ENCODE measurements around the gene OGFR. TPM values are rescaled to one million over a fixed set of nuclear protein-coding genes. Genes with fewer than 3 reads are reported as not detected.

OGFR gene
- total RNA-seq, 1 experiment from 2014 or later = 73.6 TPM

DNA sequence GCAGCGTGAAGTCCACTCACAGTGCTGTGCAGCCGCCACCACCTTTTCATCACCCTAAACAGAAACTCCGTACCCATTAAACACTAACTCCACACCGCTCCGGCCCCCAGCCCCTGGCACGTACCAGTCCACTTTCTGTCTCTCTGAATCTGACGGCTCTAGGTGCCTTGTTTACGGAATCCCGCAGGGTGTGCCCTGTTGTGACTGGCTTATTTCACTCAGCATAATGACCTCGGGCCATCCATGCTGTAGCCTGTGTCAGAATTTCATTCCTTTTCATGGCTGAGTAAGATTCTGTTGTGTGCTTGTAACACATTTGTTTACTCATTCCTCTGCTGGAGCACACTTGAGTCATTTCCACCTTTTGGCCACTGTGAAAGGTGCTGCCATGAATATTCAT, 39.0 kb downstream of the OGFR start:
- Histone ChIP-seq H3K4me1 (ENCODE audit: control insufficient read depth in 1 of 2, insufficient read depth in 2 of 2, low read length in 2 of 2) (no peaks in the 10 kb centered on the region), H3K9me3 (ENCODE audit: control insufficient read depth in 1 of 2, insufficient read depth in 1 of 2, low read depth in 1 of 2, low read length in 2 of 2) (no peaks in the 10 kb centered on the region), H3K79me2 (ENCODE audit: insufficient read depth, low read length) (no peaks in the 10 kb centered on the region), H3K9me2 (ENCODE audit: insufficient read depth) (no peaks in the 10 kb centered on the region), H3K27ac (ENCODE audit: low read depth, low read length) (no peak overlapping the region), H3K4me2 (ENCODE audit: low read length) (no peak overlapping the region), H3K27me3 (ENCODE audit: insufficient read depth, low read length) (no peaks in the 10 kb centered on the region), H3K9ac (ENCODE audit: low read length) (no peak overlapping the region), H2AFZ (ENCODE audit: low read depth, low read length, poor library complexity, severe bottlenecking) (no peak overlapping the region), H4K20me1 (ENCODE audit: insufficient read depth) (no peaks in the 10 kb centered on the region), H3K4me3 (replicated peaks in 1 of 2; ENCODE audit: low read depth in 1 of 2, low read length in 2 of 2) (no peak overlapping the region), H3K36me3 (ENCODE audit: control insufficient read depth in 1 of 2, insufficient read depth in 2 of 2, low read length in 2 of 2) (peaks cover 7 to 8% of the 10 kb centered on the region in 2 experiments; a peak in 2 of 4 replicates)
- ATAC-seq (no peak), DNase-seq (ENCODE audit: low read depth, low spot score) (no peak)
- TF ChIP-seq JUND (IDR thresholded peaks at IDR 0.05) (no peak), SP1 (IDR thresholded peaks at IDR 0.05; ENCODE audit: low read depth) (no peak), SIN3A (IDR thresholded peaks at IDR 0.05; ENCODE audit: low read depth) (no peak)
- TF ChIP-seq, protein P1, sequence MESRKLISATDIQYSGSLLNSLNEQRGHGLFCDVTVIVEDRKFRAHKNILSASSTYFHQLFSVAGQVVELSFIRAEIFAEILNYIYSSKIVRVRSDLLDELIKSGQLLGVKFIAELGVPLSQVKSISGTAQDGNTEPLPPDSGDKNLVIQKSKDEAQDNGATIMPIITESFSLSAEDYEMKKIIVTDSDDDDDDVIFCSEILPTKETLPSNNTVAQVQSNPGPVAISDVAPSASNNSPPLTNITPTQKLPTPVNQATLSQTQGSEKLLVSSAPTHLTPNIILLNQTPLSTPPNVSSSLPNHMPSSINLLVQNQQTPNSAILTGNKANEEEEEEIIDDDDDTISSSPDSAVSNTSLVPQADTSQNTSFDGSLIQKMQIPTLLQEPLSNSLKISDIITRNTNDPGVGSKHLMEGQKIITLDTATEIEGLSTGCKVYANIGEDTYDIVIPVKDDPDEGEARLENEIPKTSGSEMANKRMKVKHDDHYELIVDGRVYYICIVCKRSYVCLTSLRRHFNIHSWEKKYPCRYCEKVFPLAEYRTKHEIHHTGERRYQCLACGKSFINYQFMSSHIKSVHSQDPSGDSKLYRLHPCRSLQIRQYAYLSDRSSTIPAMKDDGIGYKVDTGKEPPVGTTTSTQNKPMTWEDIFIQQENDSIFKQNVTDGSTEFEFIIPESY (IDR thresholded peaks at IDR 0.05; ENCODE audit: extremely low read depth, insufficient replicate concordance, low read length) = no peak
- intact Hi-C loops (cut with micrococcal nuclease) = no loop called here
- no TSS peak for BruUV-seq (replicated peaks)
- RAD21 ChIA-PET (ENCODE audit: low non-redundant PET in 1 of 2, low total read pairs in 2 of 2, uncharacterized antibody in 2 of 2, unreplicated experiment in 2 of 2) = no interaction called here
- CTCF ChIA-PET = no interaction called here
- POLR2A ChIA-PET = no interaction called here

DNA sequence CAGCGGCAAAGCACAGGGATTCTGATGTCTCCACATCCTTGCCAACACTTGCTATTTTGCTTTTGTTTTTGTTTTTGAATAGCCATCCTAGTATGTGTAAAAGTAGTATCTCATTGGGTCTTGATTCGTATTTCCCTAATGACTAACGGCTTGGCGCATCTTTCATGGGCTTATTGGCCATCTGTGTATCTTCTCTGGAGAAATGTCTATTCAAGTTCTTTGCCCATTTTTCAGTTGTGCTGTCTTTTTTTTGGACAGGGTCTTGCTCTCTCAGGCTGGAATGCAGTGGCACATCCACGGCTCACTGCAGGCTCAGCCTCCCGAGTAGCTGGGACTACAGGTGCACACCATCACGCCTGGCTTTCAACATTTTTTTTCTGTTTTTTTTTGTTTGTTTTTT, 39.5 kb downstream of the OGFR start:
- no peaks in the 10 kb centered on the region for H3K9me2 ChIP-seq (ENCODE audit: insufficient read depth)
- no peaks in the 10 kb centered on the region for H3K4me1 ChIP-seq (ENCODE audit: control insufficient read depth in 1 of 2, insufficient read depth in 2 of 2, low read length in 2 of 2)
- peaks cover 7 to 8% of the 10 kb centered on the region in 2 experiments; a peak in 2 of 4 replicates for H3K36me3 ChIP-seq (ENCODE audit: control insufficient read depth in 1 of 2, insufficient read depth in 2 of 2, low read length in 2 of 2)
- ChIA-PET POLR2A (no interaction called here), RAD21 (ENCODE audit: low non-redundant PET in 1 of 2, low total read pairs in 2 of 2, uncharacterized antibody in 2 of 2, unreplicated experiment in 2 of 2) (no interaction called here), CTCF (no interaction called here)
- no peaks in the 10 kb centered on the region for H3K79me2 ChIP-seq (ENCODE audit: insufficient read depth, low read length)
- ATAC-seq (no peak), DNase-seq (ENCODE audit: low read depth, low spot score) (no peak)
- no peak overlapping the region for H3K27ac ChIP-seq (ENCODE audit: low read depth, low read length)
- no peak overlapping the region for H3K4me2 ChIP-seq (ENCODE audit: low read length)
- TF ChIP-seq ELF1 (IDR thresholded peaks at IDR 0.05; ENCODE audit: borderline replicate concordance, low read depth) = no peak
- no peak for TF ChIP-seq ZFX (IDR thresholded peaks at IDR 0.05)
- TF ChIP-seq SIN3A (IDR thresholded peaks at IDR 0.05; ENCODE audit: low read depth) = no peak
- TF ChIP-seq, protein P2, sequence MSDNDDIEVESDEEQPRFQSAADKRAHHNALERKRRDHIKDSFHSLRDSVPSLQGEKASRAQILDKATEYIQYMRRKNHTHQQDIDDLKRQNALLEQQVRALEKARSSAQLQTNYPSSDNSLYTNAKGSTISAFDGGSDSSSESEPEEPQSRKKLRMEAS (IDR thresholded peaks at IDR 0.05) = no peak
- TF ChIP-seq, protein P3, sequence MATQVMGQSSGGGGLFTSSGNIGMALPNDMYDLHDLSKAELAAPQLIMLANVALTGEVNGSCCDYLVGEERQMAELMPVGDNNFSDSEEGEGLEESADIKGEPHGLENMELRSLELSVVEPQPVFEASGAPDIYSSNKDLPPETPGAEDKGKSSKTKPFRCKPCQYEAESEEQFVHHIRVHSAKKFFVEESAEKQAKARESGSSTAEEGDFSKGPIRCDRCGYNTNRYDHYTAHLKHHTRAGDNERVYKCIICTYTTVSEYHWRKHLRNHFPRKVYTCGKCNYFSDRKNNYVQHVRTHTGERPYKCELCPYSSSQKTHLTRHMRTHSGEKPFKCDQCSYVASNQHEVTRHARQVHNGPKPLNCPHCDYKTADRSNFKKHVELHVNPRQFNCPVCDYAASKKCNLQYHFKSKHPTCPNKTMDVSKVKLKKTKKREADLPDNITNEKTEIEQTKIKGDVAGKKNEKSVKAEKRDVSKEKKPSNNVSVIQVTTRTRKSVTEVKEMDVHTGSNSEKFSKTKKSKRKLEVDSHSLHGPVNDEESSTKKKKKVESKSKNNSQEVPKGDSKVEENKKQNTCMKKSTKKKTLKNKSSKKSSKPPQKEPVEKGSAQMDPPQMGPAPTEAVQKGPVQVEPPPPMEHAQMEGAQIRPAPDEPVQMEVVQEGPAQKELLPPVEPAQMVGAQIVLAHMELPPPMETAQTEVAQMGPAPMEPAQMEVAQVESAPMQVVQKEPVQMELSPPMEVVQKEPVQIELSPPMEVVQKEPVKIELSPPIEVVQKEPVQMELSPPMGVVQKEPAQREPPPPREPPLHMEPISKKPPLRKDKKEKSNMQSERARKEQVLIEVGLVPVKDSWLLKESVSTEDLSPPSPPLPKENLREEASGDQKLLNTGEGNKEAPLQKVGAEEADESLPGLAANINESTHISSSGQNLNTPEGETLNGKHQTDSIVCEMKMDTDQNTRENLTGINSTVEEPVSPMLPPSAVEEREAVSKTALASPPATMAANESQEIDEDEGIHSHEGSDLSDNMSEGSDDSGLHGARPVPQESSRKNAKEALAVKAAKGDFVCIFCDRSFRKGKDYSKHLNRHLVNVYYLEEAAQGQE (IDR thresholded peaks at IDR 0.05; ENCODE audit: low read depth) = no peak
- TF ChIP-seq SRF (IDR thresholded peaks at IDR 0.05; ENCODE audit: low read depth) = no peak
- no peak for TF ChIP-seq POLR2AphosphoS5 (IDR thresholded peaks at IDR 0.05; ENCODE audit: low read depth, low read length)
- no peak for TF ChIP-seq ZNF274 (IDR thresholded peaks at IDR 0.05; ENCODE audit: low read depth, low read length)
- no peak for TF ChIP-seq YY1 (IDR thresholded peaks at IDR 0.05; ENCODE audit: extremely low read depth, insufficient replicate concordance, low read depth, low read length)
- no peak for TF ChIP-seq CEBPB (IDR thresholded peaks at IDR 0.05; ENCODE audit: low read depth)
- no peak for TF ChIP-seq POLR2A (IDR thresholded peaks at IDR 0.05; ENCODE audit: borderline replicate concordance, extremely low read depth, insufficient read depth, insufficient read length)
- no peak for TF ChIP-seq CBX3 (IDR thresholded peaks at IDR 0.05; ENCODE audit: low read depth)
- no peak for TF ChIP-seq JUND (IDR thresholded peaks at IDR 0.05)
- TF ChIP-seq, protein P4, sequence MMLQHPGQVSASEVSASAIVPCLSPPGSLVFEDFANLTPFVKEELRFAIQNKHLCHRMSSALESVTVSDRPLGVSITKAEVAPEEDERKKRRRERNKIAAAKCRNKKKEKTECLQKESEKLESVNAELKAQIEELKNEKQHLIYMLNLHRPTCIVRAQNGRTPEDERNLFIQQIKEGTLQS (IDR thresholded peaks at IDR 0.05) = no peak
- intact Hi-C loops (cut with micrococcal nuclease) = no loop called here
- no peak overlapping the region for H3K4me3 ChIP-seq (replicated peaks in 1 of 2; ENCODE audit: low read depth in 1 of 2, low read length in 2 of 2)
- no TSS peak for BruUV-seq (replicated peaks)
- no peaks in the 10 kb centered on the region for H3K9me3 ChIP-seq (ENCODE audit: control insufficient read depth in 1 of 2, insufficient read depth in 1 of 2, low read depth in 1 of 2, low read length in 2 of 2)
- H3K9ac ChIP-seq (ENCODE audit: low read length) = no peak overlapping the region
- H4K20me1 ChIP-seq (ENCODE audit: insufficient read depth) = no peaks in the 10 kb centered on the region
- H3K27me3 ChIP-seq (ENCODE audit: insufficient read depth, low read length) = no peaks in the 10 kb centered on the region
- H2AFZ ChIP-seq (ENCODE audit: low read depth, low read length, poor library complexity, severe bottlenecking) = no peak overlapping the region

Data from HCT116 (cell line).